Naive B cell (primary cell): ENCODE measurements around the gene HSD17B13. TPM values are rescaled to one million over a fixed set of nuclear protein-coding genes. Genes with fewer than 3 reads are reported as not detected.
"Not testable (repeated sequence)": the region's sequence is repeated elsewhere in the genome, so short reads cannot be mapped to it uniquely, and the experiment has no call there.

Source experiments
- ATAC-seq, 2 donors: fragments of 150-1000 bp; cut with Tn5 transposase; 2 replicates each; pipeline ENCODE4 v1.10.0; 2021; ENCODE audit warnings: low read depth in 2 of 2, mild to moderate bottlenecking in 2 of 2, moderate library complexity in 2 of 2
- DNase-seq: peaks from one replicate; pipeline ENCODE4 v3.0.0; 2022
- H3K27ac Mint-ChIP-seq, 6 donors: one replicate each; pipeline ENCODE4 v1.8.0; 2020 to 2022; ENCODE audit warnings: mild to moderate bottlenecking in 6 of 6, mixed read lengths in 6 of 6, moderate library complexity in 5 of 6, inconsistent platforms in 2 of 6
- H3K27me3 Mint-ChIP-seq, 3 donors: one replicate each; pipeline ENCODE4 v1.8.0; 2021 to 2022; ENCODE audit warnings: mixed read lengths in 3 of 3, mild to moderate bottlenecking in 1 of 3
- H3K36me3 Mint-ChIP-seq, 2 donors: one replicate each; pipeline ENCODE4 v1.8.0; 2020 to 2022; ENCODE audit warnings: mixed read lengths in 2 of 2, inconsistent platforms in 1 of 2, mild to moderate bottlenecking in 1 of 2
- H3K4me1 Mint-ChIP-seq, 3 donors: one replicate each; pipeline ENCODE4 v1.8.0; 2020 to 2022; ENCODE audit warnings: mixed read lengths in 3 of 3, inconsistent platforms in 1 of 3, mild to moderate bottlenecking in 1 of 3, moderate library complexity in 1 of 3
- H3K4me3 Mint-ChIP-seq, 8 donors: one replicate each; pipeline ENCODE4 v1.8.0; 2020 to 2022; ENCODE audit warnings: mild to moderate bottlenecking in 8 of 8, mixed read lengths in 8 of 8, moderate library complexity in 8 of 8, inconsistent platforms in 2 of 8
- H3K9me3 Mint-ChIP-seq, 7 donors: one replicate each; pipeline ENCODE4 v1.8.0; 2020 to 2022; ENCODE audit warnings: mixed read lengths in 7 of 7, mild to moderate bottlenecking in 5 of 7, inconsistent platforms in 2 of 7, moderate library complexity in 1 of 7
- polyA plus RNA-seq, 6 donors: library from polyadenylated mRNA; unstranded; fragments of 300-500 nt; fragmentation: Illumina TruSeq; gene quantifications; one replicate each; pipeline ENCODE4 v1.2.3, GENCODE V29; 2021; ENCODE audit warnings: low read depth in 6 of 6

HSD17B13 gene
- polyA plus RNA-seq, 6 donors from 2014 or later, result 0.17 to 0.19 TPM; not detected in 4

- Mint-ChIP-seq H3K9me3 (peaks cover 0 to 2% (median 0%) of the 10 kb centered on the region in 7 donors), H3K4me1 (no peaks in the 10 kb centered on the region), H3K4me3 (no peak overlapping the region), H3K36me3 (peaks cover 0 to 4% of the 10 kb centered on the region in 2 donors), H3K27ac (peak overlapping the region in 1 of 6 donors; percentile 36), H3K27me3 (no peaks in the 10 kb centered on the region)
- ATAC-seq (no peak), DNase-seq (no peak)
Observed at GRCh38 chr4:87309625-87310024, 13.1 kb downstream of the HSD17B13 start.

GRCh38 chr4:87306056-87306455 lies 16.6 kb downstream of the HSD17B13 start:
- Mint-ChIP-seq H3K4me3 (no peak overlapping the region), H3K36me3 (peaks cover 0 to 4% of the 10 kb centered on the region in 2 donors), H3K9me3 (peaks cover 0 to 2% (median 0%) of the 10 kb centered on the region in 7 donors), H3K27ac (no peak overlapping the region), H3K4me1 (no peaks in the 10 kb centered on the region), H3K27me3 (no peaks in the 10 kb centered on the region)
- no peak for ATAC-seq
- no peak for DNase-seq

GRCh38 chr4:87305562-87305961 lies 17.1 kb downstream of the HSD17B13 start:
- Mint-ChIP-seq H3K27me3 (no peaks in the 10 kb centered on the region), H3K4me1 (no peaks in the 10 kb centered on the region), H3K27ac (no peak overlapping the region), H3K4me3 (no peak overlapping the region), H3K36me3 (peaks cover 0 to 4% of the 10 kb centered on the region in 2 donors), H3K9me3 (peaks cover 0 to 2% (median 0%) of the 10 kb centered on the region in 7 donors)
- ATAC-seq (no peak), DNase-seq (no peak)

- peaks cover 0 to 4% of the 10 kb centered on the region in 2 donors for H3K36me3 Mint-ChIP-seq
- no peak overlapping the region for H3K4me3 Mint-ChIP-seq
- H3K27me3 Mint-ChIP-seq, result no peaks in the 10 kb centered on the region
- DNase-seq (no peak), ATAC-seq (no peak)
- H3K9me3 Mint-ChIP-seq, result no peaks in the 10 kb centered on the region
- H3K27ac Mint-ChIP-seq, result no peak overlapping the region
- no peaks in the 10 kb centered on the region for H3K4me1 Mint-ChIP-seq
Observed at GRCh38 chr4:87304745-87305432, 17.8 kb downstream of the HSD17B13 start.

GRCh38 chr4:87299898-87300297 lies 22.8 kb downstream of the HSD17B13 start:
- Mint-ChIP-seq H3K4me1 (no peaks in the 10 kb centered on the region), H3K36me3 (no peaks in the 10 kb centered on the region), H3K27ac (no peak overlapping the region), H3K4me3 (no peak overlapping the region), H3K27me3 (peaks cover 0 to 4% (median 0%) of the 10 kb centered on the region in 3 donors), H3K9me3 (peaks cover 0 to 2% (median 2%) of the 10 kb centered on the region in 7 donors)
- DNase-seq, result no peak
- ATAC-seq, result no peak

- no peaks in the 10 kb centered on the region for H3K4me1 Mint-ChIP-seq
- H3K27me3 Mint-ChIP-seq, result peaks cover 0 to 4% (median 0%) of the 10 kb centered on the region in 3 donors
- ATAC-seq (no peak), DNase-seq (no peak)
- H3K27ac Mint-ChIP-seq, result no peak overlapping the region
- peaks cover 5 to 15% (median 10%) of the 10 kb centered on the region in 7 donors for H3K9me3 Mint-ChIP-seq
- peaks cover 0 to 5% of the 10 kb centered on the region in 2 donors for H3K36me3 Mint-ChIP-seq
- no peak overlapping the region for H3K4me3 Mint-ChIP-seq
Observed at GRCh38 chr4:87298362-87298761, 24.3 kb downstream of the HSD17B13 start.

- H3K27me3 Mint-ChIP-seq, H3K4me3 Mint-ChIP-seq, H3K27ac Mint-ChIP-seq, H3K36me3 Mint-ChIP-seq, H3K4me1 Mint-ChIP-seq, DNase-seq, ATAC-seq: not testable (repeated sequence)
- H3K9me3 Mint-ChIP-seq, result peaks cover 6 to 22% (median 14%) of the 10 kb centered on the region in 7 donors
Observed at GRCh38 chr4:87294911-87295310, 27.8 kb downstream of the HSD17B13 start.

- H3K4me1 Mint-ChIP-seq, DNase-seq, H3K4me3 Mint-ChIP-seq, H3K27me3 Mint-ChIP-seq, H3K36me3 Mint-ChIP-seq, ATAC-seq, H3K27ac Mint-ChIP-seq: not testable (repeated sequence)
- peaks cover 6 to 22% (median 14%) of the 10 kb centered on the region in 7 donors for H3K9me3 Mint-ChIP-seq
Observed at GRCh38 chr4:87293889-87294288, 28.8 kb downstream of the HSD17B13 start.

GRCh38 chr4:87286970-87287369 lies 35.7 kb downstream of the HSD17B13 start:
- Mint-ChIP-seq H3K27ac (peak overlapping the region in 1 of 6 donors; percentile 33), H3K36me3 (peaks cover 9 to 28% of the 10 kb centered on the region in 2 donors), H3K9me3 (peaks cover 23 to 53% (median 40%) of the 10 kb centered on the region in 7 donors), H3K4me1 (no peaks in the 10 kb centered on the region), H3K4me3 (no peak overlapping the region), H3K27me3 (peaks cover 0 to 6% (median 0%) of the 10 kb centered on the region in 3 donors)
- DNase-seq (no peak), ATAC-seq (no peak)

- H3K4me1 Mint-ChIP-seq, DNase-seq, H3K27ac Mint-ChIP-seq, ATAC-seq, H3K4me3 Mint-ChIP-seq: not testable (repeated sequence)
- Mint-ChIP-seq H3K9me3 (peaks cover 23 to 52% (median 40%) of the 10 kb centered on the region in 7 donors), H3K27me3 (peaks cover 0 to 11% (median 7%) of the 10 kb centered on the region in 3 donors), H3K36me3 (peaks cover 9 to 28% of the 10 kb centered on the region in 2 donors)
Observed at GRCh38 chr4:87284268-87284667, 38.4 kb downstream of the HSD17B13 start.

GRCh38 chr4:87283151-87283550 lies 39.5 kb downstream of the HSD17B13 start:
- H3K27ac Mint-ChIP-seq, result no peak overlapping the region
- no peak for DNase-seq
- H3K4me1 Mint-ChIP-seq, result no peaks in the 10 kb centered on the region
- peaks cover 23 to 52% (median 40%) of the 10 kb centered on the region in 7 donors for H3K9me3 Mint-ChIP-seq
- H3K36me3 Mint-ChIP-seq, result peaks cover 9 to 28% of the 10 kb centered on the region in 2 donors
- no peak for ATAC-seq
- H3K27me3 Mint-ChIP-seq, result peaks cover 0 to 15% (median 10%) of the 10 kb centered on the region in 3 donors
- no peak overlapping the region for H3K4me3 Mint-ChIP-seq

- Mint-ChIP-seq H3K4me3 (no peak overlapping the region), H3K27ac (no peak overlapping the region), H3K36me3 (peaks cover 9 to 19% of the 10 kb centered on the region in 2 donors), H3K27me3 (peaks cover 0 to 15% (median 10%) of the 10 kb centered on the region in 3 donors), H3K9me3 (peaks cover 14 to 39% (median 28%) of the 10 kb centered on the region in 7 donors), H3K4me1 (no peaks in the 10 kb centered on the region)
- ATAC-seq (no peak), DNase-seq (no peak)
Observed at GRCh38 chr4:87281603-87282002, 41.1 kb downstream of the HSD17B13 start.

GRCh38 chr4:87278335-87278794 lies 44.3 kb downstream of the HSD17B13 start:
- Mint-ChIP-seq H3K4me3 (no peak overlapping the region), H3K4me1 (peaks cover 0 to 4% (median 0%) of the 10 kb centered on the region in 3 donors), H3K36me3 (no peaks in the 10 kb centered on the region), H3K27me3 (peaks cover 0 to 15% (median 10%) of the 10 kb centered on the region in 3 donors), H3K9me3 (peaks cover under 1 to 7% (median 5%) of the 10 kb centered on the region in 7 donors), H3K27ac (no peak overlapping the region)
- ATAC-seq (no peak), DNase-seq (no peak)

- H3K4me1 Mint-ChIP-seq, result peaks cover 0 to 4% (median 0%) of the 10 kb centered on the region in 3 donors
- peaks cover 8 to 15% (median 15%) of the 10 kb centered on the region in 3 donors for H3K27me3 Mint-ChIP-seq
- H3K27ac Mint-ChIP-seq, result no peak overlapping the region
- H3K9me3 Mint-ChIP-seq, result no peaks in the 10 kb centered on the region
- H3K36me3 Mint-ChIP-seq, result no peaks in the 10 kb centered on the region
- H3K4me3 Mint-ChIP-seq, result no peak overlapping the region
- DNase-seq (no peak), ATAC-seq (no peak)
Observed at GRCh38 chr4:87275311-87275710, 47.4 kb downstream of the HSD17B13 start.
